ENCODE measurements around the gene ARMC5.

The ARMC5 gene

DNA sequence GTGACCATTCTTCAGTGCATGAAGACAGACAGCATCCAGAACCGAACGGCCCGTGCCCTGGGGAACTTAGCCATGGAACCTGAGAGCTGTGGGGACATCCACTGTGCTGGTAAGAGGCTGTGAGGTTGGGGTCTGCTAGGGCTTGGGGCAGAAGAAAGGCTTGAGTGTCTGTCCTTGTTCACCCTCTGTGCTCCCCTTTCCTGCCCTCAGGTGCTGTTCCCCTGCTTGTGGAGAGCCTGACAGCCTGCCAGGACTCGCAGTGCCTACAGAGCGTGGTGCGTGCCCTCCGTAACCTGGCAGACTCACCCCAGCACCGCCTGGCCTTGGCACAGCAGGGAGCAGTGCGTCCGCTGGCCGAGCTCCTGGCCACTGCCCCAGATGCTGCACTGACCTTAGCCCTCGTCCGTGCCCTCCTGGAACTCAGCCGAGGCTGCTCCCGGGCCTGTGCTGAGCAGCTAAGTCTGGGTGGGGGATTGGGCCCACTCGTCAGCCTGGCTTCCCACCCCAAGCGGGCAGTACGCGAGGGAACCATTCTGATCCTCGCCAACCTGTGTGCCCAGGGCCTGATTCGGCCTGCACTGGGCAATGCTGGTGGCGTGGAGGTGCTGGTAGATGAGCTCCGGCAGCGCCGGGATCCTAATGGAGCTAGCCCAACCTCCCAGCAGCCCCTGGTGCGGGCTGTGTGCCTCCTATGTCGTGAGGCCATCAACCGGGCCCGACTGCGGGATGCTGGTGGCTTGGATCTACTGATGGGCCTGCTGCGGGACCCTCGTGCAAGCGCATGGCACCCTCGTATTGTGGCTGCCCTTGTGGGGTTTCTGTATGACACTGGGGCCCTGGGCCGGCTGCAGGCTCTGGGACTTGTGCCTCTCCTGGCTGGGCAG, 2.9 kb downstream of the ARMC5 start:
- no peak for DNase-seq

DNA sequence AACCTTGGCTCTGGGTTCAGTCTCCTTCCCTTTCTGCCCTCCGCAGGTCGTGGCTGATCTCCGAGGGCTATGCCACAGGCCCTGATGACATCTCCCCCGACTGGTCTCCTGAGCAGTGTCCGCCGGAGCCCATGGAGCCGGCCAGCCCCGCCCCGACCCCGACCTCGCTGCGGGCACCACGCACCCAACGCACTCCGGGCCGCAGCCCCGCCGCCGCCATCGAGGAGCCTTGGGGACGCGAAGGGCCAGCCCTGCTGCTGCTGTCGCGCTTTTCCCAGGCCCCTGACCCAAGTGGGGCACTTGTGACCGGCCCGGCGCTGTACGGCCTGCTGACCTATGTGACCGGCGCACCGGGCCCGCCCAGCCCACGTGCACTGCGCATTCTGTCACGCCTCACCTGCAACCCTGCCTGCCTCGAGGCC, 5.1 kb downstream of the ARMC5 start:
- no peak for DNase-seq

DNA sequence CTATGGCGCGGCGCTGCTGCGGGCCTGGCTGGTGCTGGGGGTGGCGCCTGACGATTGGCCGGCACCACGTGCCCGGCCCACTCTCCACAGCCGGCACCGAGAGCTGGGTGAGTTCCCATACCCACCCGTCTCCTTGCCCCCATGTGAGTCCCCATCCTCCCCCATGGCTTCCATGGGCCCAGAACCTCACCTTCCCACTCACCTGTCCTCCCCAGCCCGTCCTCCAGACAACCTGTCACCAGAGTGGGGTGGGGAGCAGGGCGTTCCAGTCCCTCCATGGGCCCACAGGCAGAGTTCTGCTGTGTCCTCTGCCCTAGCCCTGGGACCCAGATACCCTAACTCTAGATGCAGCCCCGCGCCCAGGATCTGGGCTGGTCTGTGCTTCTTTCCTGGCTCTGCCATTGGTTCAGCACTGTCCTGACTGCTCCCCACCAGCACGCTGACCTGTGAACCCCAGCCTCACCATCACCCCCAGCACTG, 5.5 kb downstream of the ARMC5 start:
- DNase-seq: no peak

DNA sequence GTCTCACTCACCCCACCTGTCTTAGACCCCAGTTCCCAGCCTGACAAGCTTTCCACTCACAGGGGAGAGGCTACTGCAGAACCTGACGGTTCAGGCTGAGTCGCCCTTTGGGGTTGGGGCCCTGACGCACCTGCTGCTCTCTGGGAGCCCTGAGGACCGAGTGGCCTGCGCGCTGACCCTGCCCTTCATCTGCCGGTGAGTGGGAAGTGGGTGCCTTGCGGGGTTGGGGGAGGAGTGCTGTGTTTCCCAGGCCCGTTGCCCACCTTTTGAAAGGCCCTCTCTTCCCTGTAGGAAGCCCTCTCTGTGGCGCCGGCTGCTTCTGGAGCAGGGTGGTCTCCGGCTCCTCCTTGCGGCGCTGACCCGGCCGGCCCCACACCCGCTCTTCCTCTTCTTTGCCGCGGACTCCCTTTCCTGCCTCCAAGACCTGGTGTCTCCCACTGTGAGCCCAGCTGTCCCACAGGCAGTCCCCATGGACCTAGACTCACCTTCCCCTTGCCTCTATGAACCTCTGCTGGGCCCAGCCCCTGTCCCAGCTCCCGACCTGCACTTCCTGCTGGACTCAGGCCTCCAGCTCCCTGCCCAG, 6.6 kb downstream of the ARMC5 start:
- DNase-seq: no peak

DNA sequence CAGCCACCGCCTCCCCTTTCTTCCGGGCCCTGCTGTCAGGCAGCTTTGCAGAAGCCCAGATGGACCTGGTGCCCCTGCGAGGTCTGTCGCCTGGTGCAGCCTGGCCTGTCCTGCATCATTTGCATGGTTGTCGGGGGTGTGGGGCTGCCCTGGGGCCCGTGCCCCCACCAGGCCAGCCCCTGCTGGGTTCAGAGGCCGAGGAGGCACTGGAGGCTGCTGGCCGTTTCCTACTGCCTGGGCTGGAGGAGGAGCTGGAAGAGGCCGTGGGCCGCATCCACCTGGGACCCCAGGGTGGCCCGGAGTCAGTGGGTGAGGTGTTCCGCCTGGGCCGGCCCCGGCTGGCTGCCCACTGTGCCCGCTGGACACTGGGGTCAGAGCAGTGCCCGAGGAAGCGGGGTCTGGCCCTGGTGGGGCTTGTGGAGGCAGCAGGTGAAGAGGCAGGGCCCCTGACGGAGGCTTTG, 7.1 kb downstream of the ARMC5 start:
- DNase-seq: no peak

DNA sequence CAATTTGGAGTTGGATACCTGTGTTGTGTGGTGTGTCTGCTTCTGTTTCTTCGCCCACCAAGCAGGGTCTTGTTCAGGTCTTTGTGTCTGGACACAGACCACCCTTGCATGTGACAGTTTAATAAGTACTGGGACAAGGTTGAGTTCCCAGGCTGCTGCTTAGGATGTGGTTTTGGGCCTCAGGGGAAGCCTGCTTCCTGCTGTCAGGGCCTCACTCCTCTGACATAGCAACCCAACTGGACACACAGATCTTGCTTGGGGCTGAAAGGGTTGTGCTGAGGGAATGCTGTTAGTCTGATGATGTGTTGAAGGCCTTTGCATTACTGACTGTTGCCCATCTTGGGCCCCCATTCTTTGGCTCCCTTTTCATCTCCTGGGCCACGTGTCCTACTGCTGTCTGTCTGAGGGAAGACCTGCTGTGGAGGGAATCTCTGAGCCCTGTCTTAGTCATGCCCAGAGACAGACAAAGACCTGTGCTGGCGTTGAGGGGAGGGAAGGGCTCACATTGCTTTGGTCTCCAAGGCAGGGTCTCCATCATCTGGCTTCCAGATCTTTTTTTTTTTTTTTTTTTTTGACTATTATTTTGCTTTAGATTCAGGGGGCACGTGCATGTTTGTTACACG, 8.0 kb downstream of the ARMC5 start:
- no peak for DNase-seq

DNA sequence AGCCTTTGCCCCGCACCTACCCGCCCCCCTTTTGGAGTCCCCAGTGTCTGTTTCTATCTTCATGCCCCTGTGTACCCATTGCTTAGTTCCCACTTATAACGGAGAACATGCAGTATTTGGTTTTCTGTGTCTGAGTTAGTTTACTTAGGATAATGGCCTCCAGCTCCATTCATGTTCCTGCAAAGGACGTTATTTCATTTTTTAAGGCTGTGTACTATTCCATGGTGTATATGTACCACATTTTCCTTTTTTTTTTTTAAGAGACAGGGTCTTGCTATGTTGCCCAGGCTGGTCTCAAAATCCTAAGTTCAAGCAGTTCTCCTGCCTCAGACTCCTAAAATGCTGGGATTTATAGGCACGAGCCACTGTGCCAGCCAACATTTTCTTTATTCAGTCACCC, 8.6 kb downstream of the ARMC5 start:
- no peak for DNase-seq

DNA sequence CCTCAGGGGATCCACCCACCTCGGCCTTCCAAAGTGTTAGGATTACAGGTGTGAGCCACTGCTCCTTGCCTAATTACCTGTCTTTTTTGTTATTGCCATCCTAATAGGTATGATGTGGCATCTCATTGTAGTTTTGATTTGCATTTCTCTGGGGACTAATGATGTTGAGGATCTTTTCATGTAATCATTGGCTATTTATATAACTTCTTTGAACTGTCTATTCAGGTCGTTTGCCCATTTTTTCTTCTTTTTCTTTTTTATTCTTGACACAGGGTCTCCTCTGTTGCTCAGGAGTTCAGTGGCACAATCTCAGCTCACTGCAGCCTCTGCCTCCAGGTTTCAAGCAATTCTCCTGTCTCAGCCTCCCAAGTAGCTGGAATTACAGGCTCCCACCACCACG, 11.3 kb downstream of the ARMC5 start:
- no peak for DNase-seq

DNA sequence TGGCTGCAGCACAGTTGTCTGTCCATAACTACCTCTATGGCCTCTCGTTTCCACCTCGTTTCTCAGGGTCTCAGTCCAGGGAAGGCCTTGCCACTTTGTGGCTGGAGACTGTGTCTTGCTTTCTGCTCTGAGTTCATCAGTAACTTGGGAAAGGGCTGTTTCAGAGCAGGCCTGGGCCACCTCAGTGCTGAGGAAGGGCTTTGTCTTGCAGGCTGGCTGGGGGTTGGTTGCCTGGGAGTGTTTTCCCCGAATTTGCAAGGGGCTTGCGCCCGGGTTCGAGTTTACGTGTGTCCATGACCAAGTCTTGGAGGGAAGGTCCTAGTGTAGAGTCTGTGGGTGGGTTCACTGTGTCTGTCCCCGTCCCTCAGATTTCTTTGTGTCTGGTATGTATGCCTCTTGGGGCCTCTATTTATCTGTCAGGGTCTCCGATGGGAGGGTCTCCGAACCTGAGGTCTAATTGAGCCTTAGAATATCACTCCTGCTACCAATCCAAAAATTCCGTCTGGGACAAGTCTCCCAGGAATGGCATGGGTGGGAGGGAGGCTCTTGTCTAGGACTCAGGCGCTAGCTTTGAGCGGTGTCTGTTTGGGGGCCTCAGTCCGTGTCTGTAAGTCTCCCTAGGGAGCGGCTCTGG, 12.1 kb downstream of the ARMC5 start:
- DNase-seq: no peak

DNA sequence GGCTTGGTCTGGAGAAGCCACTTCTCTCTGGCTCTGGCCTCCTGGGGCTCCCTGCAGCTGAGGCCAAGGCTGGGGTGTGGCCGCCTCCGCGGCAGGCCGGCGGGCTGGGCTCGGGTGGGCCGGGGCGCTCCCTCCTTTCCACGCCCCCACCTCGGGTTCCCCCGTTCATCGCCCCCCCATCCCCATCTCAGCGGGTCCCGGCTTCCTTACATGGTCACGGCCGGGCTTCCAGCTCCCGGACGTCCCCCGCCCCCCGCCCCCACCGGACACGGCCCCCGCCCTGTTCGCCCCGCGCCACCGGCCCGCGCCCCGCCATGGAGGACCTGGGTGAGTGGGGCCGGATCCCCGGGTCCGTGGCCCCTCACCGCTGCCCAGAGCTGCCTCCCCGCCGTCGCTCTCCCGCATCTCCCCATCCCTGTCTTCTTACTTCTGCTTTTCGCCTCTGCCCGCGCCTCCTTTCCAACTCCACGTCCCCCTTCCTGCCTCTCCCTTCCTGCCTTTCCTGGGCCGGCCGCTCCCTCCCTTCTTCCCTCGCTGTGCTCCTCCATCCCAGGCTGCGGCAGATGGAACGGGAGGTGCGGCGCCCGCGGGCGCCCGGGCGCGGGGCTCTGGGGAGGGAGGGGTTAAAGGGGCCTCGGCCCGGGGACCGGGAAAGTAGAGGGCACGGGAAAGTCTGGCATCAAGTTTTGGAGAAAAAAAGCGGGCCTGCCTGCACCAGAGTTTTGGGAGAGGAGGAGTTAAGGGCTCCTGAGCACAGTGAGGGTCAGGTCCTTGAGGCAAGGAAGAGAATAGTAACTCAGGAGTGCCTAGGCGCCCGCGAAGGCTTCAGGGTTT, 12.8 kb downstream of the ARMC5 start, which contains the start of gene TGFB1I1:
TGFB1I1 (plus strand) TSS at position 278 of the 834 bp plus-strand sequence; CDS start at position 315, 37 bp downstream.
- DNase-seq: peak; percentile 0

DNA sequence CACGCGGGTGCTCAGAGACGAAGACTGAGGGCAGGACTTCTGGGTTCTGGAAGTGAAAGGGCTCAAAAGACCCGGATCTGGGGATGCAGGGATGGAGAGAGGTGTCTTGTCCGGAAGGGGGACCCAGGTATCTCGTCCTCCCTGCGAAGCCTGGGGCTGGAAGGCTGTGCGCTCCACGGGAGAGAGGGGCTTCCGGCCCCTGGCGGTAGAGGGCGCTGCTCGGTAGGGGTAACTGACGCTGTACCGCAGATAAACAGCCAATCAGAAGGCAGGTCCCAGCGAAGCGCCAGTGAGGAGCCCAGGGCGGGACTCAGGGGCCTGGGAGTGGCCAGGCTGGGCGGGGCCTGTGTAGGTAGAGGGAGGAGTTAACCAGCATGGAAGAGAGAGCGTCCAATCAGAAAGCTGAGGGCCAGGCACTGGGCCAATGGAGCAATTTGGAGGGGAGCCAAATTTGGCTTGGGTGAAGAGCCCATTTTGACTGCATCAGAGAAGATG, 13.5 kb downstream of the ARMC5 start:
- DNase-seq: peak; percentile 84

DNA sequence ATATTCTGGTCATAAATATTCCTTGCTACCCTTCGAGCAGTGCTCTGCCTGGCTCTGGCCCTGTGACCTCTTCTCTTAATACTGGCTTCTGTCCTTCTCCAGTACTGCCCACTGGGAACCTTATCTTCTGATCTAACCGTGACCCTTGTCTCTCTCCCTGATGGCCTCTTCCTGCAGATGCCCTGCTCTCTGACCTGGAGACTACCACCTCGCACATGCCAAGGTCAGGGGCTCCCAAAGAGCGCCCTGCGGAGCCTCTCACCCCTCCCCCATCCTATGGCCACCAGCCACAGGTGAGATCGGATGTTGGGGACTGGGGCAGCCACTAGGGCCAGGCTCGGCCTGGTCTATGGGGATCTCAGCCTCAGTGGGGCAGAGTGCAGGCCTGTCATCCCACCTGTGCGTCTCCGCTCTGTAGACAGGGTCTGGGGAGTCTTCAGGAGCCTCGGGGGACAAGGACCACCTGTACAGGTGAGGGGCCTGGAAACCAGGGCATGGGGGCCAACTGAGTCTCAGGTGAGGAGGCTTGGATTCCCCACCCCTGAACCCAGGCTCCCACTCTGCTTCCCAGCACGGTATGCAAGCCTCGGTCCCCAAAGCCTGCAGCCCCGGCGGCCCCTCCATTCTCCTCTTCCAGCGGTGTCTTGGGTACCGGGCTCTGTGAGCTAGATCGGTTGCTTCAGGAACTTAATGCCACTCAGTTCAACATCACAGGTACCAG, 14.1 kb downstream of the ARMC5 start:
- DNase-seq: no peak

DNA sequence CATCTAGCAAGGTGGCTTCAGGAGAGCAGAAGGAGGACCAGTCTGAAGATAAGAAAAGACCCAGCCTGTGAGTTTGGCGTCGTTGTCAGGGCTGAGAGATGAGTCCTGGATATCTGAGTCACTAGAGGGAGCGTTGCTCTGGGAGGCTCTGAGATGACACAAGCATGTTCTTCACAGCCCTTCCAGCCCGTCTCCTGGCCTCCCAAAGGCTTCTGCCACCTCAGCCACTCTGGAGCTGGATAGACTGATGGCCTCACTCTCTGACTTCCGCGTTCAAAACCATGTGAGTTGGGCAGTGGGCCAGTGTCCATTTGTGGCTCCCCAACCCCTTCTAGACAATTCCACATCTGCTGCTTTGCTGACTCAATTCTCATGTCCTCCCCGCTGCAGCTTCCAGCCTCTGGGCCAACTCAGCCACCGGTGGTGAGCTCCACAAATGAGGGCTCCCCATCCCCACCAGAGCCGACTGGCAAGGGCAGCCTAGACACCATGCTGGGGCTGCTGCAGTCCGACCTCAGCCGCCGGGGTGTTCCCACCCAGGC, 14.9 kb downstream of the ARMC5 start:
- DNase-seq: no peak

DNA sequence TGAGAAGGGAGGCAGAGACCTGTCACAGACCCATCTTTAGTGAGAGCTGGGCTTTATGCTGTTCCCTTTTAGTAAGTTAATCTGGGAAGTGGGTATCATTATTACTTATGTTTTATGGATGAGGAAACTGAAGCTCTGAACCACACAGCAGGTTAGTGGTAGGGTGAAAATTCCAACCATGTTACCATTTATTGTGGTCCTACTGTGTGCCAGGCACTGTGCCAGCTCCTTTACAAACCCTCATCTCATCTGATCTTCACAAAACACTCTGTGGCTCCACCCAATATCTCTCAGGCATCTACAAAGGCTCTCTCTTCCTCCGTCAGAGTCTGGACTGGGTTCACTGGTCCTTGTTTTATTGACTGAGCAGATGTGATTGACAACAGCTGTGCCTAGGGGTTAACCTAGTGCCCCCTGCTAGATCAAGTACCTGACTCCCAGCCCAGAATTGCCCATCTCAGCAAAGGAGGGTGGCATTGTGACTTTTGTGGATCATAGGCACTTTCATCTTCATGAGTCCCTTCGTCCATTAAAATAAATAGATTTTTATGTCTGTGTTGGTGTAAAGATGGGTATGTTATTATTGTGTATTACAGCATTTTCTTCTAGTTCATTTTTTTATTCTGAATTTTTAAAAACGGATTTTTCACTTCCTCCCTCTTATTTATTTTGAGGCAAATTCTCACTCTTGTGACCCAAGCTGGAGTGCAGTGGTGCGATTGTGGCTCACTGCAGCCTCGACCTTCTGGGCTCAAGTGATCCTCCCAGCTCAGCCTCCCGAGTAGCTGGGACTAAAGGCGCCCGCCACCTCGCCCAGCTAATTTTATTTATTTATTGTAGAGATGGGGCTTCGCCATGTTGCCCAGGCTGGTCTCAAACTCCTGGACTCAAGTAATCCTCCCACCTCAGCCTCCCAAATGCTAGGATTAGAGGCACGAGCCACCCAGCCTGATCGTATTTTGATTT, 15.8 kb downstream of the ARMC5 start:
- no peak for DNase-seq

DNA sequence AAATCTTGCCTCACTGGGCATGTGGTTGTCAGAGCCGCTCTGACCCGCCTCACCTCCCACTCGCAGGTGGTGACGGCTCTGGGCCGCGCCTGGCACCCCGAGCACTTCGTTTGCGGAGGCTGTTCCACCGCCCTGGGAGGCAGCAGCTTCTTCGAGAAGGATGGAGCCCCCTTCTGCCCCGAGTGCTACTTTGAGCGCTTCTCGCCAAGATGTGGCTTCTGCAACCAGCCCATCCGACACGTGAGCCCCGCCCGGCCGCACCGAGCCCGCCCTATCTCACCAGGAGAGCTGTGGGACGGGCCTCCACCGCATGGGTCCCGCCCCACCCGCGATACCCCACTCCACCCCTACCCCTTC, 16.6 kb downstream of the ARMC5 start:
- DNase-seq: no peak

DNA sequence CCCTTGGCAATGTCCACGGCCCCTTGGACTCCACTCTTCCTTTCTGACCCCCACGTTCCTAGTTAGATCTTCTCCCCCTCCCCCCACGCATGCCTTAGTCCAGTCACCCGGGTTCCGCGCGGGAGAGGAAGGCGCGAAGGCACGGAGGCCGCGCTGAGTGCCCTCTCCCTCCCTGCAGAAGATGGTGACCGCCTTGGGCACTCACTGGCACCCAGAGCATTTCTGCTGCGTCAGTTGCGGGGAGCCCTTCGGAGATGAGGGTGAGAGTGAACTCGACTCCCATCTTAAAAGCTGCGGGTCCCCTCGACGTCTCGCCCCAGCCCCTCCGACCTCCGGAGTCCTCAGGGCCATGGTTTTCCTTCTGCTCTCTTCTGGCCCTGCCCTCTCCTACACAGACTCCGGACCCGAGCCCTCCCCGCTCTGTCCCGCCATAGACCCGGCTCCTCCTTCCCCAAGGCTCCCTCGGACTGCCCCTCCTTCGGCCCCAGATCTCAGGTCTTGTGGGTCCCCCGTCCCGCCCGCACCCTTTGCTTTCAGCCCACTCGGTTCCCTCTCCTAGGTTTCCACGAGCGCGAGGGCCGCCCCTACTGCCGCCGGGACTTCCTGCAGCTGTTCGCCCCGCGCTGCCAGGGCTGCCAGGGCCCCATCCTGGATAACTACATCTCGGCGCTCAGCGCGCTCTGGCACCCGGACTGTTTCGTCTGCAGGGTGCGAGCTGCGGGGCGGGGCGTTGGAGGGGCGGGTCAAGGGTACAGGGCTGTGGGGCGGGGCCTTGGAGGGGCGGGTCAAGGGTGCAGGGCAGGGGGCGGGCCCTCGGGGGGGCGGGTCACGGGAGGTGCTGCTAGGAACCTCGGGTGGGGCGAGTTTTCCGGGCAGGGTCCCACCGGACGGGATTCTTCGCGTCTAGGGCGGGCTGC, 17.3 kb downstream of the ARMC5 start:
- no peak for DNase-seq

DNA sequence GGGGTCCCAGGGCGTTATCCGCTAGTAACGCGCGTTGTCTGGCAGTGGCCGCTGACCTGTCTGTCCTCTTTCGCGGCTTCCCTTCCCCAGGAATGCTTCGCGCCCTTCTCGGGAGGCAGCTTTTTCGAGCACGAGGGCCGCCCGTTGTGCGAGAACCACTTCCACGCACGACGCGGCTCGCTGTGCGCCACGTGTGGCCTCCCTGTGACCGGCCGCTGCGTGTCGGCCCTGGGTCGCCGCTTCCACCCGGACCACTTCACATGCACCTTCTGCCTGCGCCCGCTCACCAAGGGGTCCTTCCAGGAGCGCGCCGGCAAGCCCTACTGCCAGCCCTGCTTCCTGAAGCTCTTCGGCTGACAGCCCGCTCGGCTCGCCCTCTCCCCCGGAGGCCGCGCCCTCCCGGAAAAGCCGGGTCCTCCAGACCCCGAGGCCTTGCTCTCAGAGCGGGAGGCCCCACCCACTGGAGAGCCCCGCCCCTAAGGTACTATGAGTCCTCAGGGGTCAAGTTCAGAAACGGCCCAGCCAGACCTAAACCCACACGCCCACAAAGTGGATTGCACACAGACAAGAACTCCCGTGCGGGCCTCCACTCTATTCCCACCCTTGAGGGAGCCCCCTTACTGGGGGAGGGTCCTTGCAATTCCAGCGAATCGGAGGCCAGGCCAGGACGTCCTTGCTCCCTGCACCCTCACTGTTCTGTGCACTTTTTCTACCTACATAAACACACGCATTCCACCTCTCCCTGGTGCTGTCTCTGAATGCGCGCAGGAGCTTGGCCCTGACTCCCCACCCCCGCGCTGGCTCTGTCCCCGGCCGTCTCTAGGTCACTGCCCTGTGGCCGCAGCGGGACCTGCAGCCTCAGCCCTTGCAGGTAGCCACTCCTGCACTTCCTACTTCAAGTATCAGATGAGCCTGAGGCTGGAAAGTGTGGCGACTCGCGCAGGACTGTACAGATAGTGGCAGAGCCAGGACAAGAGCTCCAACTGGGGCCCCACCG, 18.2 kb downstream of the ARMC5 start:
- DNase-seq: no peak

DNA sequence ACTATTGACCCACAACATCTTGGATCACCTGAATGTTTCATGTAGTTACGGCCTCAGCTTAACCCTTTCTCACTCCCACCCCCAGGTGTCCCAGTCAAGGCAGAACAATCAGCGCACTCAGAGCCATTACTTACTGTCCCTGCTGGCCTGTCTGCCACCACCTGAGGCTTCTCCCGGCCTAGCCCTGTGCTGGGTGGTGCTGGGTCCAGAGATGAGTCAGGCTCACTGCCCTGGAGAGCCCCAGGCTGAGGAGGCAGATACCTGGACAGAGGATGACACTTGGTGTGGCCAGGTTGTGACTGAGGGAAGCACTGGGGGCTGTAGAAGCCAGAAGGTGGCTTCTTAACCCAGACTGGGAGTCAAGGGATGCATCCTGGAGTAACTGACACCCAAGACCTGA, 19.7 kb downstream of the ARMC5 start:
- DNase-seq: no peak
